Endometrial microvascular endothelial cells (primary cell): ENCODE results near the gene EVL. TPM values are rescaled to one million over a fixed set of nuclear protein-coding genes. Genes with fewer than 3 reads are reported as not detected.
"Not testable (repeated sequence)": the region's sequence is repeated elsewhere in the genome, so short reads cannot be mapped to it uniquely, and the experiment has no call there.

Experiments used
- in situ Hi-C: cut with HindIII; loops from 2 replicates; pipeline ENCODE4 v1.10.0; 2017; ENCODE audit warnings: low sequenced_read_pairs, low pct_unique_long_range_greater_than_20kb; ENCODE audit errors: inconsistent ontology term
- total RNA-seq: library from RNA; depleted of rRNA; stranded (reverse); fragments of >200 nt; gene quantifications from one replicate; pipeline ENCODE4 v1.2.3, GENCODE V29; 2015; ENCODE audit errors: inconsistent ontology term

The EVL gene
- total RNA-seq, 1 donor from 2014 or later = 11.9 TPM

- in situ Hi-C loops = no loop called here
Measured at GRCh38 chr14:100060760-100061159, 4.5 kb upstream of the EVL start.

GRCh38 chr14:100062590-100062989, 2.6 kb upstream of the EVL start:
- in situ Hi-C loops = no loop called here

GRCh38 chr14:100063314-100063941, 1.8 kb upstream of the EVL start:
- in situ Hi-C loops = no loop called here

- in situ Hi-C loops = not testable (repeated sequence)
Measured at GRCh38 chr14:100064335-100065092, 708 bp upstream of the EVL start.

GRCh38 chr14:100065942-100066574, 836 bp downstream of the EVL start:
- in situ Hi-C loops = no loop called here

GRCh38 chr14:100066962-100067361, 1.7 kb downstream of the EVL start:
- in situ Hi-C loops = no loop called here

- in situ Hi-C loops = no loop called here
Measured at GRCh38 chr14:100067481-100067880, 2.3 kb downstream of the EVL start.

- in situ Hi-C loops = no loop called here
Measured at GRCh38 chr14:100067971-100068959, 3.0 kb downstream of the EVL start.

- in situ Hi-C loops = no loop called here
Measured at GRCh38 chr14:100069161-100069800, 4.1 kb downstream of the EVL start.

- in situ Hi-C loops = no loop called here
Measured at GRCh38 chr14:100070310-100070709, 5.1 kb downstream of the EVL start.

GRCh38 chr14:100071545-100071944, 6.3 kb downstream of the EVL start:
- in situ Hi-C loops = no loop called here

GRCh38 chr14:100072783-100073346, 7.6 kb downstream of the EVL start:
- in situ Hi-C loops = no loop called here

- in situ Hi-C loops = no loop called here
Measured at GRCh38 chr14:100073576-100074430, 8.6 kb downstream of the EVL start.

- in situ Hi-C loops = no loop called here
Measured at GRCh38 chr14:100074431-100075100, 9.3 kb downstream of the EVL start.

- in situ Hi-C loops = no loop called here
Measured at GRCh38 chr14:100075681-100076080, 10.5 kb downstream of the EVL start.

GRCh38 chr14:100076133-100076532, 10.9 kb downstream of the EVL start:
- in situ Hi-C loops = no loop called here

- in situ Hi-C loops = no loop called here
Measured at GRCh38 chr14:100076606-100077005, 11.4 kb downstream of the EVL start.
